OCI-LY3 (cell line): ENCODE data around the gene FGF22.
"Not testable (repeated sequence)": the region's sequence is repeated elsewhere in the genome, so short reads cannot be mapped to it uniquely, and the experiment has no call there.

Experiments
- H2AFZ ChIP-seq: fragments of 200-600, 300-600 bp; shearing (Covaris generic); 2 replicates; pipeline ENCODE4 v1.6.0; 2014; ENCODE audit warnings: antibody characterized with exemption, low read depth, low read length
- H3K27ac ChIP-seq: fragments of 200-600, 300-600 bp; sonication (generic); 2 replicates; pipeline ENCODE4 v1.5.1; 2014; ENCODE audit warnings: mild to moderate bottlenecking, low read length, moderate library complexity, mixed read lengths
- H3K27me3 ChIP-seq: fragments of 200-600, 300-600 bp; sonication (generic); 2 replicates; pipeline ENCODE4 v1.6.1; 2014; ENCODE audit warnings: low read depth, low read length, mixed read lengths
- H3K36me3 ChIP-seq: fragments of 200-600, 300-600 bp; sonication (generic); replicated peaks from 2 replicates; pipeline ENCODE3; 2014; ENCODE audit warnings: low read depth, low read length, mixed read lengths
- H3K4me1 ChIP-seq: fragments of 300-600, 200-600 bp; sonication (generic); 2 replicates; pipeline ENCODE4 v1.6.1; 2014; ENCODE audit warnings: low read length, mixed read lengths
- H3K4me2 ChIP-seq: fragments of 200-600, 300-600 bp; sonication (generic); 2 replicates; pipeline ENCODE4 v1.6.1; 2014; ENCODE audit warnings: low read length, mixed read lengths
- H3K4me3 ChIP-seq: fragments of 300-600, 200-600 bp; sonication (generic); 2 replicates; pipeline ENCODE4 v1.5.1; 2014; ENCODE audit warnings: antibody characterized with exemption, mild to moderate bottlenecking, low read length, moderate library complexity
- H3K79me2 ChIP-seq: fragments of 300-600, 200-600 bp; shearing (Covaris generic); 2 replicates; pipeline ENCODE4 v1.6.1; 2014; ENCODE audit warnings: mild to moderate bottlenecking, low read length, mixed read lengths
- H3K9ac ChIP-seq: fragments of 300-600, 200-600 bp; shearing (Covaris generic); 2 replicates; pipeline ENCODE4 v1.6.0; 2014; ENCODE audit warnings: mild to moderate bottlenecking, low read length, moderate library complexity
- H3K9me3 ChIP-seq: fragments of 200-600, 300-600 bp; shearing (Covaris generic); 2 replicates; pipeline ENCODE4 v1.6.1; 2014; ENCODE audit warnings: low read length, mixed read lengths; ENCODE audit not compliant: insufficient read depth
- H4K20me1 ChIP-seq: fragments of 200-600, 300-600 bp; sonication (generic); 2 replicates; pipeline ENCODE4 v1.6.1; 2016; ENCODE audit warnings: low read length, mixed read lengths; ENCODE audit not compliant: insufficient read depth
- CTCF ChIP-seq: fragments of 200-600, 300-600 bp; sonication (generic); IDR thresholded peaks from 2 replicates; pipeline ENCODE4 v1.5.1; 2014; ENCODE audit warnings: antibody characterized with exemption, low read length, low read depth
- EZH2phosphoT487 ChIP-seq: fragments of 200-600 bp; shearing (Covaris generic); IDR thresholded peaks from 2 replicates; pipeline ENCODE4 v1.6.1; 2018; ENCODE audit warnings: antibody characterized with exemption, mixed run types, low read depth

FGF22 gene

GRCh38 chr19:597406-598315, 42.0 kb upstream of the FGF22 start:
- H3K79me2 ChIP-seq, result no peaks in the 10 kb centered on the region
- H3K27me3 ChIP-seq, result no peaks in the 10 kb centered on the region
- H3K4me2 ChIP-seq, result no peak overlapping the region
- H3K27ac ChIP-seq, result no peak overlapping the region
- no peak for TF ChIP-seq CTCF
- no peak for TF ChIP-seq EZH2phosphoT487
- H3K36me3 ChIP-seq, result peaks cover 11% of the 10 kb centered on the region
- no peak overlapping the region for H3K4me3 ChIP-seq
- no peak overlapping the region for H2AFZ ChIP-seq
- H3K9me3 ChIP-seq, result no peaks in the 10 kb centered on the region
- H4K20me1 ChIP-seq, result 0 out of 2 replicates have a peak, but pooled peaks cover 2% of the 10 kb centered on the region
- no peak overlapping the region for H3K9ac ChIP-seq
- H3K4me1 ChIP-seq, result no peaks in the 10 kb centered on the region

DNA sequence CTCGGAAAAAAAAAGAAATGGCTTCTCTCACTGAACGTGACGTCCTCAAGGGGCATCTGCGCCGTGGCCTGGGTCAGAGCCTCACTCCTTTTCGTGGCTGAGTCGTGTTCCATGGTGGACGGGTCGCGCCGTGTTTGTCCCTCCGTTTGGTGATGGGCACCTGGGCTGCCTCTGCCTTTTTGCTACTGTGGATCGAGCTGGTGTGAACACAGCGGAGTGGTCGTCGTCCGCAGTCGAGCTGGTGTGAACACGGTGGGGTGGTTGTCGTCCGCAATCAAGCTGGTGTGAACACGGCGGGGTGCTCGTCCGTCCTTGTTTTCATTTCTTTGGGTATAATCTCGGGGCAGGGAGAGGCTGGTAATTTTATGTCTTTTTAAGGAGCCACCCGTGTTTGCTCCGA, 38.4 kb upstream of the FGF22 start:
- peaks cover 12% of the 10 kb centered on the region for H3K36me3 ChIP-seq
- no peaks in the 10 kb centered on the region for H3K4me1 ChIP-seq
- H2AFZ ChIP-seq, result no peak overlapping the region
- no peak overlapping the region for H3K27ac ChIP-seq
- no peaks in the 10 kb centered on the region for H4K20me1 ChIP-seq
- no peak overlapping the region for H3K4me3 ChIP-seq
- H3K9ac ChIP-seq, result no peak overlapping the region
- H3K4me2 ChIP-seq, result no peak overlapping the region
- TF ChIP-seq CTCF, result no peak
- no peak for TF ChIP-seq EZH2phosphoT487
- H3K79me2 ChIP-seq, result no peaks in the 10 kb centered on the region
- H3K27me3 ChIP-seq, result no peaks in the 10 kb centered on the region
- no peaks in the 10 kb centered on the region for H3K9me3 ChIP-seq

GRCh38 chr19:601790-602189, 37.9 kb upstream of the FGF22 start:
- TF ChIP-seq EZH2phosphoT487 (no peak), CTCF (no peak)
- Histone ChIP-seq H4K20me1 (no peaks in the 10 kb centered on the region), H3K9me3 (no peaks in the 10 kb centered on the region), H3K4me2 (no peak overlapping the region), H3K4me1 (no peaks in the 10 kb centered on the region), H3K4me3 (no peak overlapping the region), H3K27ac (no peak overlapping the region), H2AFZ (no peak overlapping the region), H3K9ac (no peak overlapping the region), H3K27me3 (no peaks in the 10 kb centered on the region), H3K36me3 (peaks cover 12% of the 10 kb centered on the region), H3K79me2 (no peaks in the 10 kb centered on the region)

- no peaks in the 10 kb centered on the region for H4K20me1 ChIP-seq
- H3K79me2 ChIP-seq, result no peaks in the 10 kb centered on the region
- H3K4me1 ChIP-seq, result no peaks in the 10 kb centered on the region
- H3K36me3 ChIP-seq, result peaks cover 12% of the 10 kb centered on the region
- TF ChIP-seq EZH2phosphoT487 (no peak), CTCF (no peak)
- H2AFZ ChIP-seq, result no peak overlapping the region
- no peaks in the 10 kb centered on the region for H3K27me3 ChIP-seq
- no peak overlapping the region for H3K4me3 ChIP-seq
- no peak overlapping the region for H3K9ac ChIP-seq
- no peaks in the 10 kb centered on the region for H3K9me3 ChIP-seq
- H3K27ac ChIP-seq, result no peak overlapping the region
- H3K4me2 ChIP-seq, result no peak overlapping the region
These were observed 37.0 kb upstream of the FGF22 start for GRCh38 chr19:602391-603301.

DNA sequence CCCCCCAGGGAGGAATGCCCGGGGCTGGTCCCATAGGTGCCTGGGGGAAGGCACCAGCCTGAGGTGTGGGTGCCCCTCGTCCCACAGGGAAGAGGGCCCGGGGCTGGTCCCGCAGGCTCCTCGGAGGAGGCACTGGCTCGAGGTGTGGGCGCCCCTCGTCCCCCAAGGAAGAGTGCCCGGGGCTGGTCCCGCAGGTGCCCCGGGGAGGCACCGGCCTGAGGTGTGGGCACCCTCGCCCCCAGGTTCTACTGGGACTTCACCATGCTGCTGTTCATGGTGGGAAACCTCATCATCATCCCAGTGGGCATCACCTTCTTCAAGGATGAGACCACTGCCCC, 36.4 kb upstream of the FGF22 start:
- not testable (repeated sequence) for H3K79me2 ChIP-seq, H2AFZ ChIP-seq, H3K9ac ChIP-seq

DNA sequence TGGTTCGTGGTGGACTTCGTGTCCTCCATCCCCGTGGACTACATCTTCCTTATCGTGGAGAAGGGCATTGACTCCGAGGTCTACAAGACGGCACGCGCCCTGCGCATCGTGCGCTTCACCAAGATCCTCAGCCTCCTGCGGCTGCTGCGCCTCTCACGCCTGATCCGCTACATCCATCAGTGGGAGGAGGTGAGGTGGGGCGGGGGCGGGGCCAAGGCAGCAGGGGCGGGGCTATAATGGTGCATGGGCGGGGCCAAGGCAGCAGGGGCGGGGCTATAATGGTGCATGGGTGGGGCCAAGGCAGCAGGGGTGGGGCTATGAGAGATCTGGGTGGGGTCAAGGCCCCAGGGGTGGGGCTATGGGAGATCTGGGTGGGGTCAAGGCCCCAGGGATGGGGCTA, 35.9 kb upstream of the FGF22 start:
- H3K9ac ChIP-seq, H3K27ac ChIP-seq, H3K9me3 ChIP-seq, H3K27me3 ChIP-seq, H4K20me1 ChIP-seq, H2AFZ ChIP-seq, H3K4me1 ChIP-seq, H3K79me2 ChIP-seq, H3K4me3 ChIP-seq, H3K4me2 ChIP-seq: not testable (repeated sequence)
- H3K36me3 ChIP-seq, result peaks cover 12% of the 10 kb centered on the region

More for the DNA sequence above, 36.4 kb upstream of the FGF22 start:
- H3K9me3 ChIP-seq, H3K27me3 ChIP-seq, H3K27ac ChIP-seq, H4K20me1 ChIP-seq, H3K4me2 ChIP-seq, H3K4me1 ChIP-seq, H3K4me3 ChIP-seq: not testable (repeated sequence)
- H3K36me3 ChIP-seq, result peaks cover 12% of the 10 kb centered on the region
